GM11168 (cell line): Measurements from ENCODE around the gene APRT.

ENCODE experiments used
- in situ Hi-C: fragments of 300-500 bp; cut with MboI; formaldehyde crosslinking; loops from one replicate; pipeline ENCODE4 v1.12.0; 2022; ENCODE audit warnings: low sequenced_read_pairs; ENCODE audit not compliant: unreplicated experiment

Gene APRT

DNA sequence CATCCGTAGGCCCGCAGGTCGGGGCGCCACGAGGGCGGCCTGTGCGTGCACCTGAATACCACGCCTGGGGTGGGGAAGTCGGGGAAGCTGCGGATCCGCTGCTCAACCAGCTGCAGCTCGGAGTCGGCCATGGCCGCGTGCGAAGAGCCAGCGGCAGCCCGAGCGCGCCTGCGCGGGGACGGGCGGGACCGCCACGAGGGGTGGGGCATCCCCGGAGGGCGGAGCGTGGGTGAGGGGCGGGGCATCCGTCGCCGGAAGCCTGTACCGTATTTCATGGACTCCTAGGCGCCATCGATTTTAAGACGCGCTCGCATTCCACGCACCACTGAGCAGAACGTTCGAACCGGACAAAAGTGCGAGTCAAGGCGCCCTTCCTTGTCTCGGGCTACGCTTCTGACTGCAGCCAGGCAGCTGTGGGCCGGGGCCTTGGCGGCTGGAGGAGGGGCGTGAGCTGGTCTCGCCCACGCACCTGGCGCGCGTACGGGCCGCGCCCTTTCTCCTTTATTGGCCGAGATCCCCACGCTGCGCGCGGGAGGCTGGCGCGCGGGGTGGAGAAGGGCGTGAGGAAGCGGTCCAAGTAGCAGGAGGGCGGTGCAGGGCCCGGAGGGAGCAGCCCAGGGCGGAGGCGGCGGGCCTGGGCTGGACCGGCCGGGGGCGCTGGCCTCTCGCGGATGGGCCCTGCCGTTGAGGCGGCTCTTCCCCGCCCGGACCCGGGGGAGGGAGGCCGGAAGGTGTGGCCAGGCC, at the start of gene APRT:
TSS of gene APRT (minus strand) at position 160 of the 744 bp plus-strand sequence. CDS start at position 131, 29 bp downstream.
- in situ Hi-C loops: no loop called here

DNA sequence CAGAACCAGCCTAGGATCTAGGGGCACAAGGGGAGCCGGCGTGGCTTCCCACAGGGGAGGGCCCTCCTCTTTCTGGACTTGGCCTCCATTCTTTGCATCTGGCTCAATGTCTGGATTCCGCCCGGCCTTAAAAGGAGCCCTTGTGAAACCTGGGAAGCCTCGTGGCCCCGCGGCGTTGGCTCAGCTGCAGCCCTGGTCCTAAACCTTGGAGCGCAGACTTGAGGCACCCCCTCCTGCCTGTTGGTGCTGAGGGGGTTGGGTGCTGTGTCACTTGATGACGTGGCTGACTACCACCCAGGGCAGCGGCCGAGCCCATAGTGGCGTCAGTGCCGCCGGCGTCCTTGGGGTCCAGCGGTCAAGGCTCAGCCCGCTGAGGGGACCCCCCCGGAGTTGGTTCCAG, 49.6 kb upstream of the APRT start:
- in situ Hi-C loops: no loop called here

DNA sequence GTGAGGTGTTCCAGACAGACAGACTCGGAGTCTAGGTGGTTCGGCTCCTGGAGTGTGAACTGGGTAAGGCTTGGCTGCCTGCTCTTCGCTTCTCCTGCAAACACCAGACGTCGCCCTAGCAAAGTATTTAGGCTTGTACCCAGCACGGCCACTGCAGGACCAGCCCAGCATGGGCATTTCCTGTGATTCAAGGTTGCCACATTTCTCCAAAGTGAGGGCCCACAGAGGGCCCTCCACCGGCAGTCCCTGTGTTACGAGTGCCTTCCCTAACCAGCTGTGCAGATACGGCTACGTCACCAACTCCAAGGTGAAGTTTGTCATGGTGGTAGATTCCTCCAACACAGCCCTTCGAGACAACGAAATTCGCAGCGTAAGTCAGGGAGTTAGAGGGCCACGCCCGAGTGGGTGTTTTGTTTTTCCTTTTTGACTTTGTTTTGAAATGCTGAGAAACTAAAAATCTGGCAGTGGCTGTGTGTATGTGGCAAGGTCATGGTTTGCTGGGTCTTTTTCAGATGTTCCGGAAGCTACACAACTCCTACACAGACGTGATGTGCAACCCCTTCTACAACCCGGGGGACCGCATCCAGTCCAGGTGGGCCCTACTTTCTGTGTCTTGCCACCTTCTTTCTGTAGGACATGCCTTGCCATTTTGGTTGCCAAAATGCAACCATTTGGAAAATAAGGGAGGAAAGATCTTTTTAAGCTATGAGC, 47.8 kb upstream of the APRT start:
- in situ Hi-C loops: no loop called here

DNA sequence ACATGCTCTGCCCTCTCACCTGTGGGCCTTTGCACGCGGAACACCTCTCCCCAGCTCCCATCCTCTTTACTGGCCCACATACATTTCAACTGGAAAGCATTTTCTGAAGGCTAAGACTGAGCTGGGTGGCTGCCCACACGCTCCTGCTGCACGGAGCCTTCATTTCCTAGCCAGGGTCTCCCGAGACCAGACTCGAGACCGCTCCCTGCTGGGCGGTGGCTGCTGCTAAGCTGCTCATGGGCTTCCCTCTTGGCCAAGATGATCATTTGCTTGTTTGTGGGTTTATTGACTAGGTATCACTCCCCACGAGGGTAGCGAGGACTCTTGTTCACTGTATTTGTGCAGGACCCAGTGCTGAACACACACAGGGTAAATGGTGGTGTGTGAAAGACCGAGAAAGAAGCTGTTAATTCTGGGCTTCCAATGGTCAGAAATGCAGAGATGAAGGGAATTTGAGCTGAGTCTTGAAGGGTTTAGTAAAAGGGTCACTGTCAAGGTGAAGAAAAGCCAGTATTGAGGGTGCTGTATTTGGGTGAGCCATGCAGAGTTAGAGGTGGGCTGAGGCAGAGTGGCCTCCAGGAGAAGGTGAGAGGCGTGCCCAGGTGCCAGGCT, 46.1 kb upstream of the APRT start:
- in situ Hi-C loops: no loop called here

- in situ Hi-C loops: no loop called here
Measured at GRCh38 chr16:88856828-88857727, 45.4 kb upstream of the APRT start, which contains the start of the genes GALNS and TRAPPC2L. GALNS (minus strand) TSS chr16:88856947; CDS start chr16:88856877, 70 bp downstream. TRAPPC2L (plus strand) TSS chr16:88857127; CDS start chr16:88857151, 24 bp downstream.

DNA sequence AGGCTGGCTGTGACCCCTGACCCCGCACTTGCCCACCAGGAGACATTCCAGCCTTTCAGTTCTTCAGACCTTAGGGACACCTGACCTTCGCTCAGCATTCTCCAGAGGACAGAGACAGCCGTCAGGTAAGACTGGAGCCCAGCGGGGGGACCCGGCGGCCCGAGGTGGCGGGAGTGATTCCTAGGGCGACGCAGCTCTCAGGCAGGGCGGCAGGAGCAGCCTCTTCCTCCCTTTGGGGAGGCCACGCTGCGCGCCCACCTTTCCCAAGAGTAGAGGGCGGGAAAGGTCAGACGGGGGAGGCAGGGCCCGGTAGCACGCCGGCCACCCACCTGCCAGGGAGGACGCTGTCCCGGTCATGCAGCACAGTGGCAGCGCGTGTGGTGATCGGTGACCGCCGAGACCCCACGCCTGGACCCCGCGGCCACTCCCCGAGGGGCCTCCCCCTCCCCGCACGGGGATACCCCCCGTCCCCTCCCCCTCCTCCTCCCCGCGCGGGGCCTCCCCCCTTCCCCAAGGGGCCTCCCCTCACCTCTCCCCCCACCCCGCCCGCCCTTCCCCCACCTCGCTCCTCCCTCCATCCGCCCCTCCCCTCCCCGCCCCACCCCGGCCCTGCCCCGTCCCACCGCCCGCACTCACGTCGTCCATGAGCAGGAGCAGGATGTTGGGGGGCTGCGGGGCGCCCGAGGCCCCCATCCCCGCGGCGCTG, 44.5 kb upstream of the APRT start:
- in situ Hi-C loops: no loop called here

DNA sequence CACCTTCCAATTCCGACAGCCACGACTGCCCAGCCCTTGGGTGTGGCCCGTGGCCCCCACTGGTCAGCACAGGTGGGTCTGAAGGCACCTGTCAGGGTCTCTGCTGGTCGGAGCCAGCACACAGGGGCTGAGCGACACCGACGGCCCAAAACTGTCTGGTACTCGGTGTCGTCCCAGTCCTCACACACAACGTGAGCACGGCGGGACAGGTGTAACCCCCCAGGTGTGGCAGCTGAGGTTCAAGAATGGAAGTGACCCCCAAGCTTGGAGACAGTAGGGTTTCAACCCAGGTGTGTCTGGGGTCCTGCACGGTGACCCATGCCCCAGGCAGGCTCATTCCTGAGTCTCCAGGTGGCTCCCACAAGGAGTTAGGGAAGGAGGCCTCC, 44.0 kb upstream of the APRT start:
- in situ Hi-C loops: no loop called here

DNA sequence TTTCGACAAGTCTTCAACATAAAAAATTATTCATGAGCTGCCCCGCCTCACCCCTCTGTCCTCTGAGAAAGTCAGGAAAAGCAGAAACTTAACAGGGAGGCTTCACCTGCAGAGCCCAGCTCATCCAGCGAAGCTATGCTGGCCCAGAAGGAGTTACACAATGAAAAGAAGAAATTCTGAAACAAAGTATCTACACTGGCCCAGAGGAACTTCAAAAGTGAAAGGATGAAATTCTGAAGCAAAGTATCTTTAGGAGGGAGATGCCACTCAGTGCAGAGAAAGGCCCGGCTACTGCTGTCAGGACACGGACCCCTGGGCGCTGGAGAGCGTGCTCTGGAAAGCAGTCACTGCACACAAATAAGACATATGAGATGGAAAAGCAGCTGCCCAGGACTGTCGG, 43.4 kb upstream of the APRT start:
- in situ Hi-C loops: no loop called here

GRCh38 chr16:88854306-88855111, 42.8 kb upstream of the APRT start:
- in situ Hi-C loops: no loop called here

DNA sequence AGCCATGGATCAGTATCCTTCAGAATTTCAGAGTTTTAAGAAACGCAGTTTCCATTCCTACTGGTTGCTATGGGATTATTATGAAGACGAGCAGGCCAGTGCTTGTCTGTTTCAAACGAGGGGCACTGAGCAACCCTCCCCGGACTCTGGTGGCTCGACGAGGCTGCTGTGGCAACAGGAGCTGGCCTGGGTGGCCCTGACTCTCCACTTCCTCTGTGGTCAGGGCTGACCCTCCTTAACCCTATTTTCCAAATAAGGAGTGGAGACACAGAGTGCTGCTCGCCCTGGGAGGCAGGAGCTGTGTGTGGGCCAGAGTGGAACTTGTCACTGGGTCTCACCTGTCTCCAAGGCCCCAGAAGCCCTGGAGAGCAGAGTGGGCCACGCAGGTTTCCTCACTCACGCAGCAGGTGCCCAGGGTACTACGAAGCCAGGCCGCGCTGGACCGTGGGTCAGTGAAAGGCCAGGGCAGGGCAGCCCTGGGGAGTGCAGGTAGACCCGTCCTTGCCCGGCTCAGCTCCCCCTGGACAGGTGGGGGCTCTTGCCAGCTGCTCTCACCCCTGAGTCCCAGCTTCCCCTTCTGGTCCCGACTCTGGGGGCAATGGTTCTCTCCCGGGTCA, 41.7 kb upstream of the APRT start:
- in situ Hi-C loops: no loop called here

DNA sequence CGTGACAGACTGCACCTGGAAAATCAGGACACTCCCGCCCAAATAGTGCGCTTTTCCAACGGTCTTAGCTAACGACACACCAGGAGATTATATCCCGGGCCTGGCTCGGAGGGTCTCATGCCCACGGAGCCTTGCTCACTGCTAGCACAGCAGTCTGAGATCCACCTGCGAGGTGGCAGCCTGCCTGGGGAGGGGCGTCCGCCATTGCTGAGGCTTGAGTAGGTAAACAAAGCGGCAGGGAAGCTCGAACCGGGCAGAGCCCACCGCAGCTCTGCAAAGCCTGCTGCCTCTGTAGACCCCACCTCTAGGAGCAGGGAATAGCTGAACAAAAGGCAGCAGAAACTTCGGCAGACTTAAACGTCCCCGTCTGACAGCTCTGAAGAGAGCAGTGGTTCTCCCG, 39.9 kb upstream of the APRT start:
- in situ Hi-C loops: no loop called here

DNA sequence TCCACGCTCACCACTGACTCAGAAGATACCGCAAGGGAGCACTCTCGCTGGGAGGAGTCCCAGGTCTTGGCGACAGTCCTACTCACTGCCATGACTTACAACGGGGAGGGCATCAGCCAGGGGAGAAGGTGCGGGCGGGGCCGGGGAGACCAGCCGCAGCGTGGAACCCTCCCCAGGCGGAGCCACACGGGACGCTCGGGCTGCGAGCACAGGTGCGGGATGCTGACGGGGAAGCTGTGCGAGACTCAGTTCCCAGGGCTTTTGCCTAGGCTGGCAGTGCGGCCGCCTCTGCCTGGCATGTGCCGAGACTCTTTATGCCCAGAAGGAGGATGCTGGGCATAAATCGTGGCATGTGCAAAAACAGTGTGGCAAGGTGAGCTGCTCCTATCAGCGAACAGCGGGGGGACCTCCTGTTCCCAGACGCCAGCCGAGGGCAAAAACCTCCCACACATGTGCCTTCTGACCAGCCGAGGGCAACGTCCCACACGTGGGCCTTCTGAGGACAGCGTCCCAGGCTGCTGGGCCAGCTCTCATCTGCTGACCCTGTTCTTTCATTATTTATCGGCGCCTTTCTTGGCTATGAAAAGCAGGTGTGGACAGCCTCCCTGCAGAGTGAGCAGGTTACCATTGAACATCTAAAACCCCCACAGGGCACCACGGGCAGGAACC, 38.9 kb upstream of the APRT start:
- in situ Hi-C loops: no loop called here

GRCh38 chr16:88848557-88848956, 36.8 kb upstream of the APRT start:
- in situ Hi-C loops: no loop called here

DNA sequence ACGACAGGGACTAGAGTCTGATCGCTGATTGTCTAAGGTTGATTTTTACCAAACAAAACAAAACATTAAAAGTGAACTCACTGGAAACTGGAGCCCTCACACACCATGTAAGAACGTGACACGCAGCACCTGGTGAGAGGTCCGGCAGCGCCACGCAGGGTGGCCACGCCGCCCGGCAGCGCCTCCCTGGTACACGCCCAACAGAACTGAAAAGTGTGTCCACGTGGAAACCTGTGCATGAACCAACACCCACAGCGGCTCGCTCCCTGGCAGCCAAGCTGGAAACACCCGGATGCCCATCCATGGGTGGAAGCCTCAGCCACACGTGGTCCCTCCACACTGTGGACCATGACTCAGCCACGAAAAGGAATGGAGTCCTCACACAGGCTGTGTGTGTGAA, 35.9 kb upstream of the APRT start:
- in situ Hi-C loops: no loop called here

DNA sequence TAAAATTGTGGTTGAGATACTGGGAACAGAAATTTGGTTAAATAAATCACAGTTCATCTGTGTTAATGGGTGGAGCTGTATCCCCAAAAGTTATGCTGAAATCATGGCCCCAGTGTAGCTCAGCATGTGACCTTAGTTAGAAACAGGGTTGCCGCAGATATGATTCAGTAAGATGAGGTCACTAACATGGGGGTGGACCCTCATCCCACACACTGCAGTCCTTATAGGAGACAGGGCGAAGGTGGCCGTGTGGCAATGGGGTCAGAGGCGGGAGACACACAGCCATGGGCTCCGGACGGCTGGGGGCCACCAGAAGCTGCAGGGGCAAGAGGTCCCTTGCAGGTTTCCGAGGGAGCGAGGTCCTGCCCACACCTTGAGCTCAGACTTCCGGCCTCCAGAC, 34.4 kb upstream of the APRT start:
- in situ Hi-C loops: no loop called here

GRCh38 chr16:88844419-88845036, 32.8 kb upstream of the APRT start:
- in situ Hi-C loops: no loop called here

DNA sequence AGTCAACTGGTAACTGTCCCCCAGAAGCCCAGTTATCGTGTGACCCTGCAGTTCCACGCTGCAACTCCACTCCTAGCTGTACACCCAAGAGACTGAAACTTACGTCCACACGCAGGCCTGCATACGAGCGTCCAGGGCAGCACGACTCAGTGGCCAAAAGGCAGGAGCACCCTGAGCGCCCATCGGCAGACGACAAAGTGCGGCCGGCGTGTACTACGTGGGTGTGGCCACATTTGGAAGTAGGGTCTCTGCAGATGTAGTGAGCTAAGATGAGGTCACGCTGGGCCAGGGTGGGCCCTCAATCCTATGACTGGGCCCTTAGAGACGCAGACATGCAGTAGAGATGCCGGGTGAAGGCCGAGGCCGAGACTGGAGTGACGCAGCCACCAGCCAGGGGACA, 31.5 kb upstream of the APRT start:
- in situ Hi-C loops: no loop called here

GRCh38 chr16:88842806-88843205, 31.1 kb upstream of the APRT start:
- in situ Hi-C loops: no loop called here
